Kidney epithelial cell (primary cell): Measurements from ENCODE around the gene ZNF827. TPM values are rescaled to one million over a fixed set of nuclear protein-coding genes. Genes with fewer than 3 reads are reported as not detected.

Source experiments
- DNase-seq: peaks from one replicate; pipeline ENCODE4 v3.0.0-alpha.2; 2010; ENCODE audit warnings: low read depth
- H3K27me3 ChIP-seq: 2 replicates; pipeline ENCODE4 v1.6.0; 2011; ENCODE audit warnings: low read length; ENCODE audit not compliant: control insufficient read depth, insufficient read depth
- H3K36me3 ChIP-seq: 2 replicates; pipeline ENCODE4 v1.5.1; 2011; ENCODE audit warnings: low read length; ENCODE audit not compliant: control insufficient read depth, insufficient read depth
- H3K4me3 ChIP-seq: 2 replicates; pipeline ENCODE4 v1.5.1; 2011; ENCODE audit warnings: low read depth, mild to moderate bottlenecking, control low read depth, low read length
- CTCF ChIP-seq: IDR thresholded peaks from 2 replicates; pipeline ENCODE4 v1.5.1; 2011; ENCODE audit warnings: mild to moderate bottlenecking, moderate library complexity, low read length, control low read depth, inconsistent platforms; ENCODE audit not compliant: insufficient read depth, poor library complexity, severe bottlenecking
- total RNA-seq: library from RNA; depleted of rRNA; stranded (reverse); fragments of >200 nt; gene quantifications from 2 replicates; pipeline ENCODE4 v1.2.3, GENCODE V29; 2015

ZNF827 gene
- total RNA-seq, 1 donor from 2014 or later: 14.0 TPM

DNA sequence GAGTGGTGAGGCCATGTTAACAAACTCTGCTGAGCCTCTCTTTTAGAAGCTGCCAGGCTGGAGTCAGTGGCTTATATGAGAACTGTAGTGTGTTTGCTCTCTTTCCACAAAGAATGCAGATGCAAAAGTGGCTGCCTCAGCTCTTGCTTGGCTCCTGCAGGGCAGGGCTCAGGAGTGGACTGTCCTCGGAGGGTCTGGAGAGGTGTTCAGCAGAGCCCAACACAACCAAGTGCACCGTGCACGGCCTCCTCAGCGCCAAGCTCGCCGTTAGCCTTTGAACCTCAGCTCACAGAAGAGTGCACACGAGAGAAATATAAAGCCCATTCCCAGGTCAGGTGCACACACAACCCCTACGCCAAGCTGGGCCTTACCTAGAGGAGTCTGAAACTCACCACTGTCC lies 175.9 kb downstream of the ZNF827 start:
- no peak overlapping the region for H3K4me3 ChIP-seq
- no peak for DNase-seq
- H3K27me3 ChIP-seq: no peaks in the 10 kb centered on the region
- H3K36me3 ChIP-seq: peaks cover 4% of the 10 kb centered on the region
- TF ChIP-seq CTCF: no peak

GRCh38 chr4:145760961-145761929 lies 177.4 kb downstream of the ZNF827 start:
- no peak for TF ChIP-seq CTCF
- Histone ChIP-seq H3K36me3 (peaks cover 4% of the 10 kb centered on the region), H3K27me3 (no peaks in the 10 kb centered on the region), H3K4me3 (no peak overlapping the region)
- no peak for DNase-seq

DNA sequence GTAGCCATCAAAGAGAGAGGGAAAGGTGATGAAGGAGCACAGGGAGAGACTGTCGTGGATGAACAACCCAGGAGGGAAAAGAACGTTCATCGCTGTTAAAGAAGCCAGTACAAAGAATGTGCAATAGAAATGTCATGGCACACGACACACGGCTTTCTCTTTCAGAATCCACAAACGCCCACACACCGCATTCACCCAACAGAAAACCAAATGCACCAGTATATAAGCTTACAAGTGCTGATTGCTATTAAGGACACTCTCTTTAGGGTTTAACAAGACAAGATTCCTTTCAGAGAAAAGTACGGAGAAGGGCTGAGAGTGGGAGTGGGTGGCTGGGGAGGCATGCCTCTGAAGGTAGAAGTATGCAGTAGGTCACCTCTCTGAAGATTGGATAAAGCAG lies 178.4 kb downstream of the ZNF827 start:
- Histone ChIP-seq H3K4me3 (no peak overlapping the region), H3K27me3 (no peaks in the 10 kb centered on the region), H3K36me3 (peaks cover 4% of the 10 kb centered on the region)
- no peak for TF ChIP-seq CTCF
- DNase-seq: no peak

- no peak overlapping the region for H3K4me3 ChIP-seq
- DNase-seq: no peak
- no peak for TF ChIP-seq CTCF
Measured at GRCh38 chr4:145757188-145757587, 181.4 kb downstream of the ZNF827 start.

GRCh38 chr4:145756244-145756643 lies 182.4 kb downstream of the ZNF827 start:
- H3K27me3 ChIP-seq: no peaks in the 10 kb centered on the region
- DNase-seq: no peak
- TF ChIP-seq CTCF: no peak
- H3K4me3 ChIP-seq: no peak overlapping the region
- peaks cover 3% of the 10 kb centered on the region for H3K36me3 ChIP-seq

More at GRCh38 chr4:145757188-145757587, 181.4 kb downstream of the ZNF827 start:
- no peaks in the 10 kb centered on the region for H3K27me3 ChIP-seq
- H3K36me3 ChIP-seq: peaks cover 4% of the 10 kb centered on the region
